ENCODE results near the gene CD22.
"Not testable (repeated sequence)": the region's sequence is repeated elsewhere in the genome, so short reads cannot be mapped to it uniquely, and the experiment has no call there.

CD22 gene

DNA sequence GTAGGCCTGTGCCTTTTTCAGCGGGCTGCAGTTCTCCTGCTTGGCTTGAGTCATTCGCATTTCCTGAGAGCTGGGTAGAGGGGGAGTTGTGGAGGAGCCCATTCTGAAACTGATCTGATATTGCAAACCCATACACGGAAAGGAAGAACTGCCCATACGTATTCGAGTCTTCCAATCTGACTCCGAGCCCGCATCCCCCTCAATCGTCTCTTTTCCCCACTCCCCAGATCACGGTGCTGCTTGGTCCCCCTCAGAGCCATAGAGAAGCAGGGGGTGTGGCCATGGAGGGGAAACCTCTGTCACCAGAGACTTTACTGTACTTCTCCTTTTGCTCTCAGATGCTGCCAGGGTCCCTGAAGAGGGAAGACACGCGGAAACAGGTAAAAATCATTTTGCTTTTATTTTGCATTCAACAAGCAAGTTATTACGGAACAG lies at the start of gene CD22:
Gene CD22, plus strand, starts transcription at position 337 of the 435 bp plus-strand sequence. CDS start 2,854 bp downstream, outside the sequence.
- no peaks in the 10 kb centered on the region; the same call in 1 of the 2 replicates for H3K9me3 ChIP-seq
- H3K4me1 ChIP-seq, result peaks cover 74% of the 10 kb centered on the region
- H3K27me3 ChIP-seq, result no peaks in the 10 kb centered on the region
- peak within 1 kb of the TSS; percentile 91 for H3K9ac ChIP-seq
- H3K4me3 ChIP-seq, result peak within 1 kb of the TSS; percentile 90
- H3K36me3 ChIP-seq, result peaks cover 20% of the 10 kb centered on the region
- peaks cover 31% of the 10 kb centered on the region for H4K20me1 ChIP-seq
- peak within 1 kb of the TSS; percentile 99 for H3K4me2 ChIP-seq
- H3K27ac ChIP-seq, result peak within 1 kb of the TSS; percentile 92
- no peak for TF ChIP-seq Cebpa-rat (IDR thresholded peaks at IDR 0.05)

DNA sequence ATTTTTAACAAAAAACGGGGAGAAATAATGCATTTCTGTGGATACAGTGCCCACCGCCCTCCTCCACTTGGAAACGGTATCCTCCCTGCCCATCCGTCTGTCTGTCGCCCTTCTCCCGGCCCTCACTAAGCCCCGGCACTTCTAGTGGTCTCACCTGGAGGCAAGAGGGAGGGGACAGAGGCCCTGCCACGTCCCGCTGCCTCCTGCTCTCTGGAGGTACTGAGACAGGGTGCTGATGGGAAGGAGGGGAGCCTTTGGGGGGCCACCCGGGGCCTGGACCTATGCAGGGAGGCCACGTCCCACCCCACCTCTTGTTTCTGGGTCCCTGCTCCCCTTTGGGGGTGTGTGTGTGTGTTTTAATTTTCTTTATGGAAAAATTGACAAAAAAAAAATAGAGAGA lies 49.6 kb upstream of the CD22 start:
- no peaks in the 10 kb centered on the region for H3K27me3 ChIP-seq
- H3K27ac ChIP-seq, result no peak overlapping the region
- no peak for TF ChIP-seq Cebpa-rat (IDR thresholded peaks at IDR 0.05)
- no peaks in the 10 kb centered on the region; the same call in 1 of the 2 replicates for H4K20me1 ChIP-seq
- peak overlapping the region; percentile 76 for H3K4me2 ChIP-seq
- no peak overlapping the region for H3K9ac ChIP-seq
- peaks cover 57% of the 10 kb centered on the region for H3K36me3 ChIP-seq
- H3K9me3 ChIP-seq, result no peaks in the 10 kb centered on the region
- peaks cover 35% of the 10 kb centered on the region for H3K4me1 ChIP-seq
- H3K4me3 ChIP-seq, result no peak overlapping the region

DNA sequence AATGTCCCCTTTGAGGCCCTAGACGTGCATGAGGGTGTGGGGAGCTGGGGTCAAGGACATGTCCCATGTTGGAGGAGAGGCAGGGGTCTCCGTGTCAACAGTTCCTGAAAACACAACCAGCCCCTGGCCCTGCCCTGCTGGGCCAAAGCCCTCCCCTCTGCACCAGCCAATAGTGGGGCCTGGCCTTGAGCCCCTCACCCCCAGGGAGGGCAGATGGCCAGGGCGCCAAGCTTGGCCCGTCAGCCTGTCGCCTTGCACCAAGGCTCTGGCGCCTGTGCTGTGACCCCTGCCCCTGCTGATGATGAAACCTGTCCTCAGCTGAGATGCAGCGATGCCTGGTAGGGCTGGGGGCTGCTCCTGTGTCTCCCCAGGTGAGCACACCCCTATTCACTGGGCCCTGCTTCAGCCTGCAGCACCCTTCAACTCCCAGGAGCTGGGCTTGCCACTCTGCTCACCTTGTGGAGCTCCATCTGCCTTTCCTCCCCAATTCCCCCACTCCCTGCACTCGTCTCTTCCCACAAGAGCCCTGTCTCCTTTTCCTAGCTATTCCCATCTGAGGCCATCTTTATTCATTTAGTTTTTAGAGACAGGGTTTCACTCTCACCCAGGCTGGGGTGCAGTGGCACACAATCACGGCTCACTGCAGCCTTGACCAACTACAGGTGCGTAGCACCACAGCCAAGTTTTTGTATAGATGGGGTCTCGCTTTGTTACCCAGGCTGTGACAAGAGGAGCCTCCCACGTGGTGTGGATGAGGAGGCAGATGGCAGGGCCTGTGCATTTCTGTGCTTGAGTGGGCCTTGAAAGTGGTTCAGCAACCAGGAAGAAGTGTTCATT lies 48.8 kb upstream of the CD22 start:
- Histone ChIP-seq H3K4me2 (peak overlapping the region; percentile 76), H3K27me3 (no peaks in the 10 kb centered on the region), H3K9ac (peak overlapping the region; percentile 19; the same call in 1 of the 2 replicates), H3K27ac (peak overlapping the region; percentile 39; the same call in 1 of the 2 replicates), H4K20me1 (no peaks in the 10 kb centered on the region; the same call in 1 of the 2 replicates), H3K9me3 (no peaks in the 10 kb centered on the region), H3K36me3 (peaks cover 49% of the 10 kb centered on the region), H3K4me1 (peaks cover 42% of the 10 kb centered on the region), H3K4me3 (no peak overlapping the region)
- no peak for TF ChIP-seq Cebpa-rat (IDR thresholded peaks at IDR 0.05)

DNA sequence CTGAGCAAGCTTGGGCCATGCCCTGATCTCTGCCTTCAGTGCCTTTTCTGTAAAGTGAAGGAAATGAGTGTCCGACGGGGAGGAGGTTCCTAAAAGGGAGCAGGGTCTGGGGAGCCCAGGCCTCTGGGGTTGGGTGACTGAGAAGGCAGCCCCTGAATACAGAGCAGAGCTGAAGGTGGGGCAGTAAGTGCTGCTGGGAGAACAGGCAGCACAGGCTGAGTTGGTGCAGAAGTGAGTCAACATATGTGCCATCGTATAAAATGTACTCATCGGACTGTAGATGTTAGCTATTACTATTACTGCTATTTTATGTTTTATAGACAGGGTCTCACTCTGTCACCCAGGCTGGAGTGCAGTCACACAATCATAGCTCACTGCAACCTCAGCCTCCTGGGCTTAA lies 47.7 kb upstream of the CD22 start:
- no peaks in the 10 kb centered on the region for H3K9me3 ChIP-seq
- no peaks in the 10 kb centered on the region for H3K27me3 ChIP-seq
- no peak for TF ChIP-seq Cebpa-rat (IDR thresholded peaks at IDR 0.05)
- H3K4me1 ChIP-seq, result peaks cover 43% of the 10 kb centered on the region
- no peak overlapping the region for H3K9ac ChIP-seq
- H3K27ac ChIP-seq, result peak overlapping the region; percentile 39; the same call in 1 of the 2 replicates
- peak overlapping the region; percentile 76; the same call in 1 of the 2 replicates for H3K4me2 ChIP-seq
- H3K4me3 ChIP-seq, result no peak overlapping the region
- peaks cover 38% of the 10 kb centered on the region for H3K36me3 ChIP-seq
- H4K20me1 ChIP-seq, result no peaks in the 10 kb centered on the region; the same call in 1 of the 2 replicates

DNA sequence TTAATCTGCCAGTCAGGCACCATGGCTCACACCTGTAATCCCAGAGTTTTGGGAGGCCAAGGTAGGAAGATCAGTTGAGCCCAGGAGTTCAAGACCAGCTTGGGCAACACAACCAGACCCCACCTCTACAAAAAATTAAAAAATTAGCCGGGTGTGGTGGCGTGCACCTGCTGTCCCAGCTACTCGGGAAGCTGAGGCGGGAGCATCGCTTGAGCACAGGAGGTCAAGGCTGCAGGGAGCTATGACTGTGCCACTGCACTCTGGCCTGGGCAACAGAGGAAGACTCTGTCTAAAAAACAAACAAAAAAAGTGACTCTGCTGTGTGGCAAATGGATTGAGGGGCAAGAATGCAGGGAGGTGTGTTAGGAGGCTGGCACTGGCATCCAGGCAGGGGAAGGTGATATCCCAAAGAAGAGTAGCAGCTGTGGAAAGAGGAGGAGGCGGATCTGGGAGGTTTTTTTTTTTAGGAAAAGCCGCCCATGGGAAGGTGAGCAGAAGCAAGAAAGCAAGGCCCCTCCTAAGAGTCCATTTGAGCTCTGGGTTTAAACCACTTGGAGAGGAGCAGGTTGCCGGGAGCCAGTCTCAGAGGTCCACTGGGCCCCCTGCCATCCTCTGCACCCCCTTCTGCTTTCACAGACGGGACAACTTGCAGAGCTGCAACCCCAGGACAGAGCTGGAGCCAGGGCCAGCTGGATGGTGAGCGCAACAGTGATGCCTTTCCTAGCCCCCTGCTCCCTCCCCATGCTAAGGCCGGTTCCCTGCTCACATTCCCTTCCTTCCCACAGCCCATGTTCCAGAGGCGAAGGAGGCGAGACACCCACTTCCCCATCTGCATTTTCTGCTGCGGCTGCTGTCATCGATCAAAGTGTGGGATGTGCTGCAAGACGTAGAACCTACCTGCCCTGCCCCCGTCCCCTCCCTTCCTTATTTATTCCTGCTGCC lies 44.6 kb upstream of the CD22 start:
- Histone ChIP-seq H3K9me3 (no peaks in the 10 kb centered on the region), H3K27me3 (no peaks in the 10 kb centered on the region), H3K27ac (no peak overlapping the region), H3K9ac (0 out of 2 replicates have a peak overlapping the region, but pooled peaks have one; percentile 15), H3K4me2 (peak overlapping the region; percentile 7; the same call in 1 of the 2 replicates), H4K20me1 (no peaks in the 10 kb centered on the region), H3K4me1 (peaks cover 64% of the 10 kb centered on the region), H3K36me3 (peaks cover 7% of the 10 kb centered on the region), H3K4me3 (no peak overlapping the region)
- no peak for TF ChIP-seq Cebpa-rat (IDR thresholded peaks at IDR 0.05)

DNA sequence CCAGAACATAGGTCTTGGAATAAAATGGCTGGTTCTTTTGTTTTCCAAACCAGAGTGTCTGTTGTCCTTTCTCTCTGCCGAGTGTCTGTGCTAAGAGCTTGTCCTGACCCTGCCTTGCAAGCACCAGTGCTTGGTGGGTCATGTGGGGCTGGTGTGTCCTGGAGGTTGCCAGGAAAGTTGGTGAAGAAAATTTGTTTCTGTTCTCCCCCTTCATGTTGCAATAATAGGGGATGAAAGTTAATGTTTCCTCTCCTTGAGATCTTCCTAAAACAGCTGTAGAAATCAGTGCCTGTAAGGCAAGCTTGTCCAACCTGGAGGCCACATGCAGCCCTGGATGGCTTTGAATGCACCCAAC lies 43.9 kb upstream of the CD22 start:
- peak overlapping the region; percentile 7; the same call in 1 of the 2 replicates for H3K4me2 ChIP-seq
- no peak for TF ChIP-seq Cebpa-rat (IDR thresholded peaks at IDR 0.05)
- peaks cover 57% of the 10 kb centered on the region for H3K4me1 ChIP-seq
- 0 out of 2 replicates have a peak overlapping the region, but pooled peaks have one; percentile 15 for H3K9ac ChIP-seq
- H3K27ac ChIP-seq, result no peak overlapping the region
- no peaks in the 10 kb centered on the region for H3K27me3 ChIP-seq
- no peaks in the 10 kb centered on the region for H3K9me3 ChIP-seq
- 0 out of 2 replicates have a peak, but pooled peaks cover under 1% of the 10 kb centered on the region for H3K36me3 ChIP-seq
- H3K4me3 ChIP-seq, result no peak overlapping the region
- no peaks in the 10 kb centered on the region for H4K20me1 ChIP-seq

DNA sequence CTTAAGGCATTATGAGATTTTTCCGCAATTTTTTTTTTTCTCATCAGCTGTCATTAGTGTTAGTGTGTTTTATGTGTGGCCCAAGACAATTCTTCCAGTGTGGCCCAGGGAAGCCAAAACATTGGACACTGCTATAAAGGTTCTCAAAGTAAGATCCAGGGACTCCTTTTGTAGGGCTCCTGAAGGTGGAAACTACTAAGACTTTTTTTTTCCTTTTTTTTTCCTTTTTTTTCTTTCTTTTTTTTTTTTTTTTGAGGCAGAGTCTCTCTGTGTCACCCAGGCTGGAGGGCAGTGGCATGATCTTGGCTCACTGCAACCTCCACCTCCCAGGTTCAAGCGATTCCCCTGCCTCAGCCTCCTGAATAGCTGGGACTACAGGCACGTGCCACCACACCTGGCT lies 43.5 kb upstream of the CD22 start:
- H3K9me3 ChIP-seq, H3K27ac ChIP-seq, H3K36me3 ChIP-seq, H3K27me3 ChIP-seq, H4K20me1 ChIP-seq, H3K4me3 ChIP-seq: not testable (repeated sequence)
- peaks cover 53% of the 10 kb centered on the region for H3K4me1 ChIP-seq
- 0 out of 2 replicates have a peak overlapping the region, but pooled peaks have one; percentile 15 for H3K9ac ChIP-seq
- peak overlapping the region; percentile 7; the same call in 1 of the 2 replicates for H3K4me2 ChIP-seq

DNA sequence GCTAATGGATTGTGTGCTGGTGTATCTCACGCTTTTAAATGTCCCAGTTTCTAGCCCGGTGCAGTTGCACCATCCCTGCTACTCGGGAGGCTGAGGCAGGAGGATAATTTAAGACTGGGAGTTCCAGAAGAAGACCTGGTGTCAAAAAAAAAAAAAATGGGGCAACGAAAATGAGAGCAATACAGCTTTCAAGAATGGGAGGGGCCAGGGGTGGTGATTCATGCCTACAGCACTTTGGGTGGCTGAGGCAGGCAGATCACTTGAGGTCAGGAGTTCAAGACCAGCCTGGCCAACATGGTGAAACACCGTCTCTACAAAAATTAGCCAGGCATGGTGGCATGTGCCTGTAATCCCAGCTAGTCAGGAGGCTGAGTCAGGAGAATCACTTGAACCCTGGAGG lies 42.9 kb upstream of the CD22 start:
- H3K27ac ChIP-seq, H4K20me1 ChIP-seq, H3K27me3 ChIP-seq, H3K9me3 ChIP-seq, H3K4me3 ChIP-seq, H3K36me3 ChIP-seq, H3K9ac ChIP-seq, H3K4me2 ChIP-seq: not testable (repeated sequence)
- H3K4me1 ChIP-seq, result peaks cover 50% of the 10 kb centered on the region

DNA sequence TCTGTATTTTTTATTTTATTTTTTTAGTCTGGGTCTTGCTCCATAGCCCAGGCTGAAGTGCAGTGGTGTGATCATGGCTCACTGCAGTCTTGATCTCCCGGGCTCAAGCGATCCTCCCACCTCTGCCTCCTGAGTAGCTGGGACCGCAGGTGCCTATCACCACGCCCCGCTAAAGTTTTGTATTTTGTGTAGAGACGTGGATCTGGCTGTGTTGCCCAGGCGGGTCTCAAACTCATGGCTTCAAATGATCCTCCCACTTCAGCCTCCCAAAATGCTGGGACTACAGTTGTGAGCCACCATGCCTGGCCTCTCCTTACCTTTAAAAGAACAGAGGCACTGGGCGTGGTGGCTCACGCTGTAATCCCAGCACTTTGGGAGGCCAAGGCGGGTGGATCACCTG lies 41.3 kb upstream of the CD22 start:
- Histone ChIP-seq H3K27me3 (no peaks in the 10 kb centered on the region), H3K9me3 (no peaks in the 10 kb centered on the region), H4K20me1 (no peaks in the 10 kb centered on the region), H3K4me2 (peak overlapping the region; percentile 53), H3K4me3 (no peak overlapping the region), H3K27ac (no peak overlapping the region), H3K36me3 (no peaks in the 10 kb centered on the region), H3K4me1 (peaks cover 50% of the 10 kb centered on the region), H3K9ac (no peak overlapping the region)
- no peak for TF ChIP-seq Cebpa-rat (IDR thresholded peaks at IDR 0.05)
